UCSD-AML1 (cell line): ENCODE data around the gene B3GLCT.

Source experiments
- DNase-seq: peaks from one replicate; lab custom pipeline; 2025; ENCODE audit not compliant: unreplicated experiment; lab: John Stamatoyannopoulos, UW

The B3GLCT gene

DNA sequence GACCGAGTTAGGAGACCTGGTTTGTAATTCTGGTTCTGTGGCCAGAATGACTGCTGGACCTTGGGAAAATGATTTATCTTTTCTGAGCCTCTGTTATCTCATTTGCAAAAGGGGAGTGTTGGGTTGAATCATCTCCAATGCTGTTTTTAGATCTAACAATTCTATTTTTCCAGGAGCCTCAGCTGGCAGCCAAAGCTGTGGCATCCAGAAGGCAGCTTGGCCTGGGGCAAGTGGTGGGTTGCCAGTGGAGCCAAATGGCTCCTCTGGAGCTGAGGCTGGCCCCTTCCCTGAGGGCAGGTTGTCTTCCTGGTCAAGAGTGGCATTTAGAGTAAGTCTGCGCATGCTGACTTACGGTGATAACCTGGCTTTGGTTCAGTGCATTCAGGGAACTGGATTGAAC lies 21.3 kb downstream of the B3GLCT start:
- no peak for DNase-seq

DNA sequence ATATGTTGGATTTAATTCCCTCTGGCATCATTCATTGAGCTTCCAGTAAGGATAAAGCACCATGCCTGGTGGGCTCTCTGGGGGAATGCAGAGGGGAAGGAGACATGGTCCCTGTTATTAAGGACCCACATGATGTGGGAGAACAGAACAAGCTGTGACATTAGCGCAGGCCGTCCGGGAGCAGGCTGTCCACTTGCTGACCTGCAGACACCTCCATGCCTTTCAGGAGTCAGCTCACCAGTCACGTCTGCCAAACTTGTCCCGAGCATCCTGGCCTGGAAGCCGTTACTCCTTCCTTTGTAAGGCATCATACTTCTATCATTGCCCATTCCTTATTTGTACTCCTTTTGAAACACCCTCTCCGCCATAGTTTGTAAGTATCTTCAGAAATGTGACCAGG lies 23.4 kb downstream of the B3GLCT start:
- no peak for DNase-seq

DNA sequence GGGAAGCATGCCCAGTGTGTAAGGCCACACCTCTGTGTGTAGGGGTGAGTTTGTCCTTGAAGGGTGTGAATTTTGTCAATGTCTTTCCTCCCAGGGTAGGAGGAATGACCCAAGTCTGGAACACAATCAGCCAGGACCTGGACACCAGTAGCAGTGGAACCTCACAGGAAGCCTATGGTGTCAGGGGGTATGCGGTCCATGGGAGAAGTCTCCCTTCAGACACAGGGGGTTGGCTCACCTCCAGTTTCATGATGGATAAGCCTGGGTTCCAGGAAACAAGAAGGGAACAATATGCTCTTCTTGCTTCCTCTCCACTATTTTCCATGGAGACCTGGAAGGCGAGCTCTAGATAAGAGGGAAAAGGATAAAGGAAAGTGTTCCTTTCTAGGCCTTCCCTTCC lies 23.9 kb downstream of the B3GLCT start:
- DNase-seq = no peak

DNA sequence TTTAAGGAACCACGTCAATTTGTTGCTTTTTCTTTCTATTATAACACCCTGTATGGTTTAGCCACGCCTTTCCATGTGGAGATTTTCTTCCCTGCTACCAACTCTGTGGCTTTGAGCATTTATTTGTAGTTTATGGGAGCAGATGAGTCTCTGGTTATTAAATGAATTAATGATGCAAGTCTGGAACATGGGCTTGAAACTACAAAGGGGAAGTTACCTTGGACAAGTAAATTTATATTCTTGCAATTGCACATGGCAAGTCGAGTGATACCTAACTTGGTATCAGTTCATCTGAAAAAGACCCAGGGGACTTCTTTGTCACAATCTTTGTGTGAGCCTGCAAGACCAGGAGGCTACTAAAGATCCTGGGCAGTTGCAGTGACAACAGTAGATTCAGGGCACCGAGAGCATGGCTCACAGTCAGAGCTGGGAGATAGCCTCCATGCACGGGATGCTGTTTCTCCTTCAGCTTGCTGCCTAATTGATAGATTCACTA lies 24.4 kb downstream of the B3GLCT start:
- no peak for DNase-seq

DNA sequence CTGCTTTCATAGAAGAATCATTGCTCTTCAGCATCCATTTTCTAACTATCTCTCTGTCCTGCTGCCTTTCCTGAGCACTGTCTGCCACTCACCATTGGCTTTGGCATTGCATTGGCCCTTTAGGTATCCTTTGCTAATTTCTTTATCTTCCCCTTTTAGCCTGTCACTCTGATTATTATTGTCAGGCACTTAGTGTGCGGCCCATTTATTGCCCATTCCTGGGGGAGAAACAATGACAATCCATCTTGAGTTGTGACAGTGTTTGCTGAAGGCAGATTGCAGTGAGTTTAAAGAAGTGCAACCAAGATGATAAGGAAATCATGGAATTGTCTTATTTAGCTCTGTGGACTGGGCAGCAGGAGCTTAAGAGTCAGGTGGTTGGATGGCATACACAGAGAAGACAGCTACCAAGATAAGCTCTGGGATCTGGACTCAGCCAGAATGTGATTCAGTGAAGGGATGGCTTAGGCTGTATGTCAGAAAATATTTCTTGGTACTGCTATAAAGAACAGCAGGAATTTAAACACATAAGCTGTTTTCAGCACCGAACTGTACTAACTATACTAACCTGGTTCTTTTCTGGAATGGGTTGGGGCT lies 25.3 kb downstream of the B3GLCT start:
- DNase-seq = no peak

DNA sequence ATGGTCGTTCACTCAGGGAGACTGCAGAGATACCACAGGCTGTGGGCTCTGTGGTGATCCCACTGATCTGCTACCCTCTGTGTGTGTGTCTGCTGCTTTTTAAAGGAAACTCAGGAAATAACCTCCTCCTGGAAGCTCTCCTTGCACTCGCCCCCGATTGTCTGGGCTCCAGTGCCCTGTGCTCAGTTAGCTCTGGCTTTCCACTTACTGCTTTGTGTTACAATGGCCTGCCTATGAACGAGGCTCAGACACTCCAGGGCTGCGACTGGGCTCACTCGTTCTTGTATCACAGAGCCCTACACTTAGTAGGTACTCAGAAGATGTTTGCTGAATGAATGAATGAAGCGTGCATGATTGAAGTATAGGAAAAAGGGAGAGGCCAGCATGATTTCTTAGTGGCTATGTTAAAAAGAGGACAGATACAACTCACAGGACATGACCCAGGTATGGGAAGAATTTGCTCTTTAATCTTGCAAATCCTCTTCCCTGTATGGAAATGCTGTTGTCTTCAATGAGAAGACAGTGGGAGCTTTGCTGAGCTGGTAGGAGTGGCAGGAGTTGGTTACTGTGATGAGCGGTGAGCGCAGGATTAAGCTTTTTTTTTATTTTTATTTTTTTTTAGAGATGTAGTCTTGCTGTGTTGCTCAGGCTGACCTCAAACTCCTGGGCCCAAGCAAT lies 26.4 kb downstream of the B3GLCT start:
- DNase-seq = no peak

DNA sequence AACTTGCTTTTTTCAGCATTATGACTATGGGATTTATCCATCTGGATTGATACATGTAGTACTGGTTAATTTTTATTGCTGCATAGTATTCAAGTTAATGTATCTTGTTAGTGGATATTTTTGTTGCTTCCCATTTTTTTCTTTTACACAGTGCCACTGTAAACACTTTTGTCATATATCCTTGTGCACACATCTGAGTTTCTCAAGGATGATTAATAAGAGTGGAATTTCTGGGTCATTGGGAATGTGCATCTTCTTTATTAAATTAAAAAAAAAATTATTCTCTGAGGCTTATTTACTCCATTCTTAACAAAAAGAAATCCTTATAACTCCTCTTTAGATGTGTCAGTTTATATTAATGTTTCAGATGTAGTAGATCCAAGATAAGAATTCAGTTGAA lies 27.3 kb downstream of the B3GLCT start:
- DNase-seq = no peak

DNA sequence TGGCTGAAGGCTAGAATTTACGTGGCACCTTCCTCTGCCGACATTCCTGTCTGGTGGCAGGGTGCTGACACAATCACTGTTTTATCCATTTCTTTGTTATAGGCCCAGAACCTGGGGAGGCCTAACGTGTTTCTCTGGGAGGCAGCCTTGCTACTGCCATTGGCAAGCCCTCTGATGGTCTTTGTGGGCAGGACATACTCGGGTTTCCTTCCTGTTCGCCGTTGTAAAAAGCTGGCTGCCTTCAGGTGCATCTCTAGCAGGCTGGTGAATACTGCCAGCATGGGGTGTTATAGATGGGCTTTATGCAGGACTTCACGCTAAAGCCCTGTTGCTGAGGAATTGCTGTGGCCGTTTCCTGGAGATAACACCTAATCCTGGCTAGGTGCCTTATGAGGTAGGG lies 28.1 kb downstream of the B3GLCT start:
- DNase-seq = no peak

DNA sequence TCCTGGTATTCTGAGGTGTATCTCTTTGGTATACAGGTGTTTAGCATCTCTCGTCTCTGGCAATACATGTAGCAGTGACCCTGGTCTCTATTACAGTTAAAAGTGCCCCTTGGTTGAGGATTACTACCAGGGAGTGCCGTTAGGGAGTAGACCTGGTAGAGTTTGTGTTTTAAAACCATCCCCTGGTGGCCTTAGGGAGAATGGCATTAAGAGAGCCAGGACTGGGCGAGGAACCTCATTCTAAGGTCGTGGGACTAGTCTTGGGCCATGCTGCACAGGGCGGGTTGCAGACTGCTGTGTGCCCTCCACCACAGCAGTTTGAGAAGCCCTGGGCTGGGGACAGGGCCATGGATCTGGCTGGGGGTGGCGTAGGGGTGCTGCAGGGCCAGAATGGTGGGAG lies 35.0 kb downstream of the B3GLCT start:
- no peak for DNase-seq

DNA sequence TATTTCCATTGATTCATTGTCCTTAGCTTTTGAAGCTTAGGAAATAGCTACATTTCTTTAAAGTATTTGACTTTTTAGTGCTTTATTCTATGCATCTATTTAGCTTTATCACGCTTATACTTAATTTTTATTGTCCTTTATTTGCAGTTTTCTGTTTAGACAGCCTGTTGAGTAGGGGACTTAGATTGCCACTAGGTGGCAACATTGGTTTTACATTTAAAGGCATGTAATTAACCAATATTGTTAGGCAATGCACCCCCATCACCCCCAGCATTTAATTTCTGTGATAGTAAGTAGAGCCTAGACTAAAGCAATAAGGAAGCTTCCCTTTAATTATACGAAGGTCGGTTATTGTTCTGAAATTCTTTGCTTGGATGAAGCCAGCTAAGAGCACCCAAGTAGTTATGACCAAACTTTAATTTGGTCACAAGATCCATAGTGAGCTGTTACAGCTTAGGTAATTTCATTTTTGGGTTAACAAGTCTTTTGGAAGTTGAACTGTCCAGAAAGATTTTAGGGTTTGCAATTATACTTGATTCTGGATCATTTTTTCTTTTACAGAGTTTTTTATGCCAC lies 36.5 kb downstream of the B3GLCT start:
- DNase-seq = no peak

DNA sequence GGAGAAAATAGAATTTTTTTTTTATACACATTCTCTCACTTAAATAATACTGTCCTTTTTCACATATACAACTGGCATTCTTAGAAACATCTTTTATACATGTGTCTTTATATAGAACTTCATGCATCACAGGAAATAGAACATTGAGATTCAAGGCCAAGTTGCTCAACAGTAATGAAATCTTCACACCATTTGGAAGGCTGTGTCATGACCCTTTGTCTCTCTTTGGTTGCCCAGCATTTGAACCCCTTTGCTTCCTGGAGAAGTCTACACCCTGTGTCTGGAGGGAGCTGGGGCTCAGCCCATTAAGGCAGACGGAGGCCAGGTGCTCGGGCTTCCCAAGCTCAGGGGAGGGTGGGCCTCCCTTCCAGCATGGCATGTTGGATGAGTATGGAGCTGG lies 41.1 kb downstream of the B3GLCT start:
- no peak for DNase-seq

DNA sequence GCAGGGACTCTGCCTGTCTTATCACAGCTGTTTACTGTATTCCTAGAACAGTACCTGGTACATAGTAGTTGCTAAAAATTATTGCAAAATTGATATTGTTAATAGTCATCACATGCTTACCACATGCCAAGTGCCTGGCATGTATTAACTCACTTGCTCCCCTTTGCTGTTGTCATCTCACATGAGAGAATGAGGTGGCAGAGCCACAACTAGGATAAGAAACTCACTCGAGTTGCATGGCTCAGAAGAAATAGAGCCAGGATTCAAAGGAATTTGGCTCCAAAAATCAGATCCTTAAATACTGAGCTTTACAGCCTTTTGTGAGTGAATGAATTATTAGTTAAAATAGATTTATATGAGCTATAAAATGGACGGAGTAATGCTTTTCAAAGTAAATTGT lies 42.6 kb downstream of the B3GLCT start:
- no peak for DNase-seq

DNA sequence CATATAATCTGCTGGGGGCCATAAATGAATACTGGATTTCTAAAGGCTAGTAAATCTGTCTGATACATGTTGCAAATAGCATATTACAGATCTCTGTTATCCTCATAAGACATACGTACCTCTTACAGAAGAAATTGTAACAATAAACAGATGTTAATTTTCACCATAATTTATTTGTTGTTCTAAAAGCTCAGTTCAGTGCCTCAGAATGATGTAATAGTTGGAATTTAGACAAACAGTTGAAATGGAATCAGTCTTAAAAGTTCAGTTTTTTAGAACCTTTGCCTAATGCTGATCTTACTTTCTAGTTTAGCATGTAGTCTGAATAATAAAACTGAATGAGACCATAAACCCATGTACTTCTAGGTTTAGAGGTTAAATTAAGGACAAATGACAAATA lies 43.1 kb downstream of the B3GLCT start:
- no peak for DNase-seq

DNA sequence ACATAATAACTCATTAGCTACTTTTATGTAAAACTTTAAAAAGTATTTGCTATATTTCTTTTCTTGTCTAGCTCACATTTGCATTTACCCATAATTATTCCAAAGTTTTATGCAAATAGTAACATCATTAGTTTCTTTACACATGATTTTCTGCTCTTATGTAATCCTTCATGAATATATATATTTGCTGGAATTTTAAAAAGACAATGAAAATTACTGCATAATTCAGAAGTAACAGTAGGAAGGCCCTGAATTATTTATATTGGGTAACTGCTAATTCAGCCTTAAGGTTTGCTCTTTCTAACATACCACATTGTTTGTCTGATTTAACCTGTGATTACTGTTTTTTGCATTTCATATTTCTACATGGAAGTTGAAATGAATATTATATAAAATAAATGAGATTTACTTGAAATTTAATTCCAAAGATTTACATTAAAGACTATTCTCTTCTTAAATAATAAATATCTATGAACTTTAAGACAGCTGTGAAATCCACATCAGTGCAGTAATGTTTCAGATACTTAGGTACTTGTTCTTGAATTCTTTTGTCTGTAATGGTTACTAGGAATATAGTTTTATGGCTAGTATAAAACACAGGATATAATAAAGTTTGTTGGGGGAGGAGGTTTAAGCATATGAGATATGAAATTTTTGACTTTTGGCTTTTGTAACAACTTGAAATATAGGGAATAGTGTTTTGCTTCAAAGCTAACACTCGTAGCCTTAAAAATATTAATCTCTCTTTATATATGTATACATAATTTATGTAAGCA lies 46.0 kb downstream of the B3GLCT start:
- DNase-seq = no peak

DNA sequence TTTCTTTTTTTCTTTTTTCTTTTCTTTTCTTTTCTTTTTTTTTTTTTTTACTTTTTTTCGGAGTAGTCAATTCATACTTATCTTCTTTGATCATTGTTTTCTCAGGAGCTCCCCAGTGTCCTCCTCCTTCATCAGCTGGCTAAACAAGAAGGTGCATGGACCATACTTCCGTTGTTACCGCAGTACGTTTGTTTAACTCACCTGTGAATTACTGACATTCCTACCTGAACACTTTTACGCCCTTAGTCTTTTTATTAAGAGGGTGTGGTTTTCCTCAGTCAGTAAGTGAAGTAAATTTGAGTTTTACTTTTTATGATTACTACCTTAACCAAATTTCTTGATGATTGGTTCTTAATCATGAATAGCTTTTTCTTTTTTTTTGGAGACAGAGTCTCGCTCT lies 47.1 kb downstream of the B3GLCT start:
- no peak for DNase-seq

DNA sequence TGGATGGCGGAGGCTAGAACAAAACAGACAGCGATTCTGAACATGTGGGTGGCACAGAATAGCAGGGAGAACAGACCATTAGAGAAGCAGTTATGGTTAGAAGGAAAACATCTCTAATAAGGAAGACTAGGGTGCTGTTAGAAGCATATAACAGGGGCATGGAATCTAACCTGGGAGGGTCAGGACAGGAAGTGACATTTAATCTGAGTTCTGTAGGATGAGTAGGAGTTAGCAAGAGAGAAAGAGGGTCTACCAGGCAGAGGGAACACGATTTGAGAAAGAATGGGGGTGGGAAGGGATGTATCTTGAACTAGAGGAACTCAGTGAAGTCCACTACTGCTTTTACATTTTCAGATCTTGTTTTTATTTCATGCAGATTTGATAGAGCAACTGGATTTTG lies 48.6 kb downstream of the B3GLCT start:
- no peak for DNase-seq

DNA sequence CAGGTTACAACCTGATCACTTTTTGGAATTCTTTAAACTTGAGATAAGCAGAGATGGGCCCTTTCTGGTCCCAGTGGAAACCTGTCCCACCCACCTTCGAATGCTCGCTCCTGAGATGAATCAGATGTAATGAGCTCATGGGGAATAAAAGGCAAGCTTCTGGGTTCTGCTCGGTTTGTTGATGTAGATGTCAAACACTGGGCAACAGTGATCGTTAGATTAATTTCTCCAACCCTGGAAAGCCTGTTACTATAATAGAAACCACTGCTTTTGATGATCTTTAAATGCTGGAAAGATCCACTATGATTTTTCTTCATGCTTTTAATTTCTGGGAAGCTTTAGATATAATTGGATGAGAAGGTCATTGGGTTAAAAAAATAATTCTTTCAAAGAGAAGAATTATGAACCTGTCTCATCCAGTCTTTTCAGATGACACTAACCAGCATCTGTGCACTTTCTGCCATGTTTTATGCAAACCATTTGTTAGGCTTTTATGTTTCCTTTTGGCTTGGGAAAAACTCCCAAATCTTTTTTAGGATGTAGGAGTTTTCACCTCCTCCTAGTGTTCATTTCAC lies 49.3 kb downstream of the B3GLCT start:
- DNase-seq = no peak

DNA sequence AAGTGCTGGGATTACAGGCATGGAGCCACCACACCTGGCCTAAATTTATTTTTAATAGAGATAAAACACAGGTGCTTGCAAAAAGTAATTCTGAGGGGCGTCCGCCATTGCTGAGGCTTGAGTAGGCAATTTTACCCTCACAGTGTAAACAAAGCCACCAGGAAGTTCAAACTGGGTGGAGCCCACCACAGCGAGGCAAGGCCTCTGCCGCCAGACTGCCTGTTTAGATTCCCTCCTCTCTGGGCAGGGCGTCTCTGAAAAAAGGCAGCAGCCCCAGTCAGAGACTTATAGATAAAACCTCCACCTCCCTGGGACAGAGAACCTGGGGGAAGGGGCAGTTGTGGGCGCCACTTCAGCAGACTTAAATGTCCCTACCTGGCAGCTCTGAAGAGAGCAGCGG lies 50.7 kb downstream of the B3GLCT start:
- no peak for DNase-seq

DNA sequence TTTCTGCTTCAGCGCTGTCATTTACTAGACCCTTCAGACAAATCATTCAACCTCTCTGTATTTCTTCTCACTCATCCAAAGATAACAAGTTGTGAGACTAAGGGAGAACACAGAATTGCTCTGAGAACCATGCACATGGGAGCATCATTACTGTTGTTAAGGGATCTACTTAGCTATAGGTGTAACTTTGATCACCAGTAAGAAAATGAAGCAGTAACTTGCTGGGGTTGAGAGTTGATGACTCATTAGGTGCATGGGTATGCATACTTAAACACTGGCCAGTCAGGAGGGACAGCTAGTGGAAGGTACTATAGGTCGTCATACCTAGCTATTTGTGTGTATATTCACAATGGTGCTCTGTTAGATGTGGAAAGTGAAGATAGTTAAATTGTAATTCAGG lies 61.5 kb downstream of the B3GLCT start:
- DNase-seq = no peak

DNA sequence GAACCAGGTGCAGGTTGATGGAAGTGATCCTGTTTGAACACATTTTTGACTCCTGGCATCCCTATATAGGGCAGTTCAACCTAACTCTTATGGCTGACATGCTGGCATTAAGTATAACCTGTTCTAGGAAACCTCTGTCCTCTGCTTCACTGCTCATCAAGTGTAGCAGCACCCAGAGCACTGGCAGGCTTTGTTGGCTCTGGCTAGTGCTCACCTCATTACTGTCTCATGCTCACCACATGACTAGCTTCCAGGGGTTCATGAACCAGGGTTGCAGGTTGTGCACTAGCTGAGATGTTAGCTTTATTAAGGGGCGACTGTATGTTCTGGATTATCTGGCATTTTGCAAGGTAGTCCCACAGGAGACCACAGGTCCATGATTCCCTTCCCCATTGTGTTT lies 63.6 kb downstream of the B3GLCT start:
- DNase-seq = no peak

DNA sequence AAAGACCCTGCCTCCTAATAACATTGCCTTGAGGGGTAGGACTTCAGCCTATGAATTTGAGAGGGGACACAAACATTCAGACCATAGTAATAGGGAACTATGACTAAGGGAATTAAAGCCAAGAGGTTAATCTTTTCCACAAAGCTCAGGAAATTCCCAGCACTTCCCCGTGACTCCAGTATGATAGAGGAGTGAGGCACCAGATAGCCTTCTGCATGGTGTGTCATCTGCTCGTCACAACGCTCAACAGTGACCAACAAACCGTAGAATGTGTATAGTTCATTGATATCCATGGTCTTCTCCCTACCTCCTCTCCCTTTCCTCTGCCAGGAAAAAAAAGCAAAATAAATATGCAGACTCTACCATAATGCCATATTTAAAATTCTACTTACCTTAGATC lies 64.4 kb downstream of the B3GLCT start:
- no peak for DNase-seq
